GM12878 (cell line): ENCODE data around the gene NTM. TPM values are rescaled to one million over a fixed set of nuclear protein-coding genes. Genes with fewer than 3 reads are reported as not detected.

ENCODE experiments used
- ATAC-seq: fragments of 200-7000 bp; cut with Tn5 transposase; 3 replicates; pipeline ENCODE4 v1.9.1; 2020; ENCODE audit warnings: mild to moderate bottlenecking, moderate library complexity
- BruUV-seq: library from RNA; stranded (reverse); fragments of 400-500 nt; replicated peaks from 2 replicates; lab custom pipeline; 2021; lab: Mats Ljungman, UMichigan
- CTCF ChIA-PET: fragments of 300-600 bp; sonication (Branson Sonifier 250); formaldehyde crosslinking; extraction: SDS; loops from one replicate; lab custom pipeline; 2021; ENCODE audit warnings: inconsistent platforms; lab: Yijun Ruan, JAX
- POLR2A ChIA-PET: fragments of 350-600 bp; formaldehyde crosslinking; extraction: SDS; loops from one replicate; lab custom pipeline; 2021; ENCODE audit warnings: inconsistent platforms; lab: Charles Lee
- RAD21 ChIA-PET: fragments of 300-600 bp; sonication (Branson Sonifier 250); formaldehyde crosslinking; loops from one replicate; lab custom pipeline; 2023; ENCODE audit warnings: antibody characterized with exemption; ENCODE audit not compliant: unreplicated experiment; lab: Charles Lee
- SMC1A ChIA-PET: fragments of 300-600 bp; sonication (Branson Sonifier 250); formaldehyde crosslinking; loops from one replicate; lab custom pipeline; 2023; ENCODE audit not compliant: unreplicated experiment, uncharacterized antibody; lab: Charles Lee
- DNase-seq: peaks from one replicate; pipeline ENCODE4 v3.0.0-alpha.2; 2011; ENCODE audit warnings: low read depth, low spot score
- FAIRE-seq: peaks from 3 replicates; lab custom pipeline; 2011; peaks lifted over from hg19 to GRCh38; lab: Jason Lieb, UNC
- H2AFZ ChIP-seq: 2 replicates; pipeline ENCODE4 v1.6.0; 2011; ENCODE audit warnings: low read depth, low read length, control low read depth; ENCODE audit not compliant: control insufficient read depth
- H3K27ac ChIP-seq: 2 replicates; pipeline ENCODE4 v1.5.1; 2011; ENCODE audit warnings: control low read depth; ENCODE audit not compliant: control insufficient read depth, insufficient read depth
- H3K27me3 ChIP-seq, 2 experiments: replicated peaks in 1 of 2; 2 replicates each; pipeline versions ENCODE4 v1.6.0 to v1.6.1; 2011; ENCODE audit warnings: low read length in 1 of 2; ENCODE audit not compliant: control insufficient read depth in 2 of 2, insufficient read depth in 2 of 2
- H3K36me3 ChIP-seq, 2 experiments: 2 replicates each; pipeline ENCODE4 v1.5.1; 2011; ENCODE audit warnings: low read length in 1 of 2; ENCODE audit not compliant: control insufficient read depth in 2 of 2, insufficient read depth in 2 of 2
- H3K4me1 ChIP-seq: 2 replicates; pipeline ENCODE4 v1.6.1; 2011; ENCODE audit warnings: mild to moderate bottlenecking, low read length, moderate library complexity, mixed read lengths; ENCODE audit not compliant: control insufficient read depth, insufficient read depth
- H3K4me2 ChIP-seq: 2 replicates; pipeline ENCODE4 v1.6.0; 2011; ENCODE audit warnings: control low read depth; ENCODE audit not compliant: control insufficient read depth, insufficient read depth
- H3K4me3 ChIP-seq: fragments of 200-600 bp; sonication (generic); 2 replicates; pipeline ENCODE4 v1.5.1; 2016
- H3K79me2 ChIP-seq: 2 replicates; pipeline ENCODE4 v1.6.0; 2011; ENCODE audit warnings: low read length; ENCODE audit not compliant: control insufficient read depth, insufficient read depth
- H3K9ac ChIP-seq: 2 replicates; pipeline ENCODE4 v1.8.0; 2011; ENCODE audit warnings: low read length, control low read depth, mixed read lengths; ENCODE audit not compliant: control insufficient read depth, insufficient read depth
- H3K9me3 ChIP-seq: replicated peaks from 3 replicates; pipeline ENCODE4 v1.5.1; 2011; ENCODE audit warnings: mild to moderate bottlenecking, low read length; ENCODE audit not compliant: control insufficient read depth, insufficient read depth
- H4K20me1 ChIP-seq: 2 replicates; pipeline ENCODE4 v1.6.0; 2011; ENCODE audit not compliant: control insufficient read depth, insufficient read depth
- BRCA1 ChIP-seq: IDR thresholded peaks from 2 replicates; pipeline ENCODE4 v1.6.1; 2011; ENCODE audit warnings: low read depth, low read length, improper control_type of control experiment
- EP300 ChIP-seq, 2 experiments: fragments of 150-350 bp in 1 of 2; IDR thresholded peaks; 2 replicates each; pipeline ENCODE4 v1.6.1; 2011 to 2012; ENCODE audit warnings: low read depth in 2 of 2, low read length in 2 of 2, borderline replicate concordance in 1 of 2, improper control_type of control experiment in 1 of 2, inconsistent platforms in 1 of 2; ENCODE audit not compliant: control insufficient read depth in 1 of 2
- ETV6 ChIP-seq, 2 experiments: fragments of 450-650 bp in 1 of 2; IDR thresholded peaks in 1 of 2; conservative IDR thresholded peaks in 1 of 2; 2 replicates each; pipeline ENCODE4 v1.6.1; 2014; ENCODE audit warnings: antibody characterized with exemption in 1 of 2, borderline replicate concordance in 1 of 2, low read depth in 1 of 2, mild to moderate bottlenecking in 1 of 2, moderate library complexity in 1 of 2
- HDAC6 ChIP-seq: fragments of 200-600 bp; sonication (generic); IDR thresholded peaks from one replicate; pipeline ENCODE4 v1.8.0; 2017; ENCODE audit warnings: antibody characterized with exemption; ENCODE audit not compliant: unreplicated experiment
- MTA2 ChIP-seq: fragments of 450-650 bp; IDR thresholded peaks from 2 replicates; pipeline ENCODE4 v1.6.1; 2016; ENCODE audit warnings: low read depth, mild to moderate bottlenecking, moderate library complexity
- SREBF1 ChIP-seq: IDR thresholded peaks from 2 replicates; pipeline ENCODE4 v1.6.1; 2012; ENCODE audit warnings: mild to moderate bottlenecking, low read length
- WGBS: methylation state at CpG from one replicate; pipeline ENCODE4 v1.1.6; 2016; ENCODE audit warnings: low lambda C conversion rate; ENCODE audit not compliant: insufficient replicate concordance, insufficient coverage; ENCODE audit errors: missing lambda C conversion rate; 5-methylcytosine and 5-hydroxymethylcytosine counted together
- in situ Hi-C: fragments of 300-500 bp; cut with MboI; formaldehyde crosslinking; loops from 9 replicates; pipeline ENCODE4 v1.14.3; 2018; ENCODE audit warnings: mixed read lengths
- intact Hi-C: fragments of 100-400 bp; cut with micrococcal nuclease; formaldehyde crosslinking; loops from one replicate; pipeline ENCODE4 v1.14.2; 2022; ENCODE audit not compliant: unreplicated experiment
- polyA plus RNA-seq, 11 experiments: library from polyadenylated mRNA; depleted of rRNA in 4 of 11; unstranded in 6 of 11; stranded (reverse) in 5 of 11; fragments of >200 nt; fragmentation: Nextera tagmentation in 4 of 11; fragmentation: Illumina TruSeq in 1 of 11; extraction: Ambion mirVana in 4 of 11; extraction: Trizol in 1 of 11; gene quantifications; 1 replicate in 1 of 11; 2 replicates in 10 of 11; pipeline versions ENCODE4 v1.2.1 to v1.2.3, GENCODE V29; 2011 to 2016; ENCODE audit warnings: inconsistent platforms in 2 of 11, missing spikeins in 2 of 11, low read depth in 1 of 11
- total RNA-seq, 4 experiments: library from RNA; depleted of rRNA in 3 of 4; stranded (reverse); fragments of >200 nt in 3 of 4; fragmentation: Illumina TruSeq in 1 of 4; extraction: Trizol in 1 of 4; gene quantifications; 2 replicates each; pipeline versions ENCODE4 v1.2.1 to v1.2.3, GENCODE V29; 2013 to 2021
- TF ChIP-seq, protein P1 (sequence below): fragments of 450-650 bp; IDR thresholded peaks from 2 replicates; pipeline ENCODE4 v1.6.1; 2016; ENCODE audit warnings: mild to moderate bottlenecking
- TF ChIP-seq, protein P2 (sequence below): fragments of 450-650 bp; IDR thresholded peaks from 2 replicates; pipeline ENCODE4 v1.6.1; 2014; ENCODE audit warnings: mild to moderate bottlenecking

The NTM gene
- total and polyA plus RNA-seq, 10 of the 15 experiments (the other 5 are each of a cell fraction or from before 2014, with no cell fraction given) = not detected

DNA sequence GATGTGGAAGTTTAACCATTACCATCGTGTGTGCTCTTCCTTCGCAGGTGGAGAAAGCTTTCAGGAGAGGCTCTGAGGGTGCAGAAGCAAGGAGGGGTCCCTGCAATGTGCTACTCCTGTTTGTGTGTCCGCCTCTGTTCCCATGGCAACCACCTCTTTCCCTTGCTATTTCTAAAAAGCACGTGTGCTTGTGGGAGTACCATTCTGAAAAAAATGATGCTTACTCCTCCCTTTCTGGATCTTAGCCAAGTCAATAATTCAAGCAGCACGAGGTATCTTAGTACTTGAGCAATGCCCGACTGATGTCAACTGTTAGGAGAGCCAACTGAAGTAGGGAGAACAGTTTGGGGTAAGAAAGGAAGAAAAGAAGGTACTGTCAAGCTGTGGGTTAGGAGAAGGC is 628.7 kb downstream of the NTM start (continued):
- TF ChIP-seq, protein P1, sequence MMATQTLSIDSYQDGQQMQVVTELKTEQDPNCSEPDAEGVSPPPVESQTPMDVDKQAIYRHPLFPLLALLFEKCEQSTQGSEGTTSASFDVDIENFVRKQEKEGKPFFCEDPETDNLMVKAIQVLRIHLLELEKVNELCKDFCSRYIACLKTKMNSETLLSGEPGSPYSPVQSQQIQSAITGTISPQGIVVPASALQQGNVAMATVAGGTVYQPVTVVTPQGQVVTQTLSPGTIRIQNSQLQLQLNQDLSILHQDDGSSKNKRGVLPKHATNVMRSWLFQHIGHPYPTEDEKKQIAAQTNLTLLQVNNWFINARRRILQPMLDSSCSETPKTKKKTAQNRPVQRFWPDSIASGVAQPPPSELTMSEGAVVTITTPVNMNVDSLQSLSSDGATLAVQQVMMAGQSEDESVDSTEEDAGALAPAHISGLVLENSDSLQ = no peak

DNA sequence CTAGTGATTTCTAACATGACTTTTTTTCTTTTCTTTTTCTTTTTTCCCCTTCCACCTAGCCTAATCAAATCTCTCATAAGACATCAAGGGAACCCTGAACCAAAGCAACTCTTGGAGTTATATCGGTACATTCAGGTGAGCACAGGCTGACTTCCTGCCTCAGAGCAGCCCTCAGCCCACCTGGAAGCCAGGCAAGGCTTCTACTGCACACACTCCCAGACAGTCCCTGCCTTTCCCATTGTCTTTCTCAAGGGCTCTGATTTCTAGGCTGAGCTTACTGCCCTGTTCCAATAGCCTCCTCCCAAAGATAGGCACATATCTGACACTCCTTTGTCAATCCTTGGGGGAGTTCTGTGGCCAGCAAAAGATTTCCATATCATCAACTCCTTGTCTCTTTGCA is 629.5 kb downstream of the NTM start:
- ATAC-seq (no peak), FAIRE-seq (no peak)
- POLR2A ChIA-PET = no interaction called here
- Histone ChIP-seq H3K36me3 (no peaks in the 10 kb centered on the region), H3K79me2 (no peaks in the 10 kb centered on the region), H3K27ac (no peak overlapping the region), H3K9me3 (no peaks in the 10 kb centered on the region; the same call in 2 of the 3 replicates), H3K4me3 (no peak overlapping the region)
- RAD21 ChIA-PET = no interaction called here
- in situ Hi-C loops (no loop called here), intact Hi-C loops (no loop called here)
- SMC1A ChIA-PET = no interaction called here
- no TSS peak for BruUV-seq
- 6% methylated on average over 1 of the region's 1 CpG for WGBS
- TF ChIP-seq, protein P2, sequence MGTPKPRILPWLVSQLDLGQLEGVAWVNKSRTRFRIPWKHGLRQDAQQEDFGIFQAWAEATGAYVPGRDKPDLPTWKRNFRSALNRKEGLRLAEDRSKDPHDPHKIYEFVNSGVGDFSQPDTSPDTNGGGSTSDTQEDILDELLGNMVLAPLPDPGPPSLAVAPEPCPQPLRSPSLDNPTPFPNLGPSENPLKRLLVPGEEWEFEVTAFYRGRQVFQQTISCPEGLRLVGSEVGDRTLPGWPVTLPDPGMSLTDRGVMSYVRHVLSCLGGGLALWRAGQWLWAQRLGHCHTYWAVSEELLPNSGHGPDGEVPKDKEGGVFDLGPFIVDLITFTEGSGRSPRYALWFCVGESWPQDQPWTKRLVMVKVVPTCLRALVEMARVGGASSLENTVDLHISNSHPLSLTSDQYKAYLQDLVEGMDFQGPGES = no peak
- no peak for TF ChIP-seq EP300 (IDR thresholded peaks at IDR 0.05; ENCODE audit: borderline replicate concordance in 1 of 2, control insufficient read depth in 1 of 2, low read depth in 2 of 2, low read length in 2 of 2)
- TF ChIP-seq ETV6 (conservative IDR thresholded peaks at IDR 0.05 in 1 of 2, IDR thresholded peaks at IDR 0.05 in 1 of 2; ENCODE audit: borderline replicate concordance in 1 of 2, low read depth in 1 of 2) = no peak
- TF ChIP-seq SREBF1 = no peak
- no peak for TF ChIP-seq MTA2
- no peak for TF ChIP-seq BRCA1
- TF ChIP-seq, protein P1 = no peak
- TF ChIP-seq HDAC6 = no peak
- TF ChIP-seq, all 136 proteins: peak for 0
- H3K27me3 ChIP-seq = no peaks in the 10 kb centered on the region
- no peak for DNase-seq
- no peak overlapping the region for H3K9ac ChIP-seq
- no peaks in the 10 kb centered on the region for H4K20me1 ChIP-seq
- H3K4me1 ChIP-seq = no peaks in the 10 kb centered on the region
- H2AFZ ChIP-seq = no peak overlapping the region
- CTCF ChIA-PET = no interaction called here
- H3K4me2 ChIP-seq = no peak overlapping the region
